ENCODE results near the gene IL10RB.

DNA sequence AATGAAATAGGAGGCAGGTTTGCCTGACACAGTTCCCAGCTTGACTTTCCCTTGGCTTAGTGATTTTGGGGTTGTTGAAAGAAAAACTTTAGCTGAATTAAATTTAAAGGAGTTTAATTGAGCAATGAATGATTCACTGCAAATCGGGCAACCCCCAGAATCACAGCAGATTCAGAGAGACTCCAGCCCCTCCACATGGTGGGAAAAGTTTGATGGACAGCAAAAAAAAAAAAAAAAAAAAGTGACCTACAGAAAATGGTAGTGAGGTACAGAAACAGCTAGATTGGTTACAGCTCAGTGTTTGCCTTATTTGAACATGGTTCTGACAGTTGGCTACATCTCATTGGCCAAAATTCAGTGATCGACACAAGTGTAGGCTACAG is 49.0 kb upstream of the IL10RB start:
- TF ChIP-seq, protein P1, sequence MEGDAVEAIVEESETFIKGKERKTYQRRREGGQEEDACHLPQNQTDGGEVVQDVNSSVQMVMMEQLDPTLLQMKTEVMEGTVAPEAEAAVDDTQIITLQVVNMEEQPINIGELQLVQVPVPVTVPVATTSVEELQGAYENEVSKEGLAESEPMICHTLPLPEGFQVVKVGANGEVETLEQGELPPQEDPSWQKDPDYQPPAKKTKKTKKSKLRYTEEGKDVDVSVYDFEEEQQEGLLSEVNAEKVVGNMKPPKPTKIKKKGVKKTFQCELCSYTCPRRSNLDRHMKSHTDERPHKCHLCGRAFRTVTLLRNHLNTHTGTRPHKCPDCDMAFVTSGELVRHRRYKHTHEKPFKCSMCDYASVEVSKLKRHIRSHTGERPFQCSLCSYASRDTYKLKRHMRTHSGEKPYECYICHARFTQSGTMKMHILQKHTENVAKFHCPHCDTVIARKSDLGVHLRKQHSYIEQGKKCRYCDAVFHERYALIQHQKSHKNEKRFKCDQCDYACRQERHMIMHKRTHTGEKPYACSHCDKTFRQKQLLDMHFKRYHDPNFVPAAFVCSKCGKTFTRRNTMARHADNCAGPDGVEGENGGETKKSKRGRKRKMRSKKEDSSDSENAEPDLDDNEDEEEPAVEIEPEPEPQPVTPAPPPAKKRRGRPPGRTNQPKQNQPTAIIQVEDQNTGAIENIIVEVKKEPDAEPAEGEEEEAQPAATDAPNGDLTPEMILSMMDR (IDR thresholded peaks at IDR 0.05; ENCODE audit: control extremely low read depth in 1 of 3, insufficient read depth in 1 of 3, low read depth in 1 of 3, low read length in 3 of 3): no peak
- TF ChIP-seq POLR2A (IDR thresholded peaks at IDR 0.05; ENCODE audit: control extremely low read depth in 1 of 2, low read depth in 2 of 2, low read length in 2 of 2): no peak
- no peak for TF ChIP-seq TAF1 (IDR thresholded peaks at IDR 0.05; ENCODE audit: low read depth, low read length)
- no peak for TF ChIP-seq PHF8 (conservative IDR thresholded peaks at IDR 0.05; ENCODE audit: low read depth, low read length)
- no peak for TF ChIP-seq TCF12 (IDR thresholded peaks at IDR 0.05; ENCODE audit: low read depth, low read length)
- TF ChIP-seq HDAC2 (IDR thresholded peaks at IDR 0.05; ENCODE audit: borderline replicate concordance in 1 of 2, low read depth in 2 of 2, low read length in 2 of 2): no peak
- TF ChIP-seq RFX5 (IDR thresholded peaks at IDR 0.05; ENCODE audit: borderline replicate concordance, low read depth, low read length): no peak
- no peak for TF ChIP-seq EZH2 (IDR thresholded peaks at IDR 0.05; ENCODE audit: low read depth, low read length, severe bottlenecking)
- TF ChIP-seq POLR2AphosphoS5 (IDR thresholded peaks at IDR 0.05; ENCODE audit: low read depth, low read length): no peak
- TF ChIP-seq TBP (IDR thresholded peaks at IDR 0.05; ENCODE audit: low read depth, low read length): no peak
- TF ChIP-seq, protein P2, sequence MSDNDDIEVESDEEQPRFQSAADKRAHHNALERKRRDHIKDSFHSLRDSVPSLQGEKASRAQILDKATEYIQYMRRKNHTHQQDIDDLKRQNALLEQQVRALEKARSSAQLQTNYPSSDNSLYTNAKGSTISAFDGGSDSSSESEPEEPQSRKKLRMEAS (IDR thresholded peaks at IDR 0.05): no peak
- no peak for TF ChIP-seq GABPA (IDR thresholded peaks at IDR 0.05; ENCODE audit: borderline replicate concordance, insufficient read depth, low read length)
- TF ChIP-seq CEBPB (IDR thresholded peaks at IDR 0.05; ENCODE audit: low read depth, low read length): no peak

Data from H1 (cell line).